Activated naive CD4-positive, alpha-beta T cell treated with anti-CD3 and anti-CD28 coated beads, Interleukin-2, amount 50 U/mL, for 72 hours (primary cell): ENCODE results near the gene EMILIN1. TPM values are rescaled to one million over a fixed set of nuclear protein-coding genes. Genes with fewer than 3 reads are reported as not detected.
"Not testable (repeated sequence)": the region's sequence is repeated elsewhere in the genome, so short reads cannot be mapped to it uniquely, and the experiment has no call there.

ENCODE experiments used
- ATAC-seq, 2 donors: fragments of 150-1000 bp; cut with Tn5 transposase; 2 replicates each; pipeline ENCODE4 v1.10.0; 2021; ENCODE audit warnings: mild to moderate bottlenecking in 2 of 2, moderate library complexity in 2 of 2
- DNase-seq, 2 donors: peaks; one replicate each; pipeline ENCODE4 v3.0.0; 2021 to 2022; ENCODE audit warnings: low spot score in 2 of 2
- H3K27ac Mint-ChIP-seq, 2 donors: one replicate each; pipeline ENCODE4 v1.8.0; 2022; ENCODE audit warnings: mild to moderate bottlenecking in 2 of 2, mixed read lengths in 2 of 2
- H3K36me3 Mint-ChIP-seq, 2 donors: one replicate each; pipeline ENCODE4 v1.8.0; 2022; ENCODE audit warnings: mixed read lengths in 2 of 2
- H3K9me3 Mint-ChIP-seq, 2 donors: one replicate each; pipeline ENCODE4 v1.8.0; 2022; ENCODE audit warnings: mixed read lengths in 2 of 2
- total RNA-seq, 2 donors: library from RNA; stranded (reverse); gene quantifications; one replicate each; pipeline ENCODE4 v1.2.3, GENCODE V29; 2022

EMILIN1 gene
- total RNA-seq, 2 donors from 2014 or later = 0.52 to 0.78 TPM

DNA sequence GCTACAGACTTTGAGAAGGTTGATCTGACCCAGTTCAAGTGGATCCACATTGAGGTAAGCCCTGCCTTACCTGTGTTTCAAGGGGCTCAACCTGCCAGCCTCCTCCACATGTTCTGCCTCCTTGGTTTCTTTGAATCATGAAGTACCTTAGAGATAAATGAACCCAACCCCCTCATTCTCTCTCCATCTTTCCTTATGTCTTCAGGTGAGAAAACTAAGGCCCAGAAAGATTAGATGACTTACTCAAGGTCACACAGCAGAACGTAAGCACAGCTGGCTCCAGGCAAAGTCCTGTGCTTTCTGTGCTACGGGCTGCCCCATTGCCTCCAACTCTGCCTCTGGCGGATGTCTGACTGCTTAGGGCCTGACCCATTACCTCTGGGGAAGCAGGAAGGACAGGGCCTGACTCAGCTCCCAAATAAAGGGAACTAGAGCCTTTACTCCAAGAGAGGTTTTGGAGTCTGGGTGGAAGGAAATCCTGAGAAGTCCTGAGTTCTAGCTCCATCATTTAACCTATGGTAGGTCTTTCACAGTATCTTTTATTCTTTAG, 18.4 kb downstream of the EMILIN1 start:
- no peak overlapping the region for H3K27ac Mint-ChIP-seq
- H3K9me3 Mint-ChIP-seq = no peaks in the 10 kb centered on the region
- ATAC-seq (no peak), DNase-seq (no peak)
- H3K36me3 Mint-ChIP-seq = no peaks in the 10 kb centered on the region

DNA sequence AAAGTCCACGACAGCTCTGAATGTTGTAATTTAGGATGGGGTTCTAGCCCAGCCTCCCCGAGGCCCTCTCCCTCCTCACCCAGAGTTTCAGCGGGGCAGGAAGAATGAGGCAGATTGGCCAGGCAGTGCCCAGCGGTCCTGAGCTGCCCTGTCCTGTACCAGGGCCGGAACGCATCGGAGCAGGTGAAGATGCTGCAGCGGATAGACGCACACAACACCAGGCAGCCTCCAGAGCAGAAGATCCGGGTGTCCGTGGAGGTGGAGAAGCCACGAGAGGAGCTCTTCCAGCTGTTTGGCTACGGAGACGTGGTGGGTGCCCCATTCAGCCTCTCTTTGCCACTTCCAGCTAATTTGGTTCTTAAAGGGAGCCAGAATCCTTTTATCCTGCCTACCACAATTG, 18.9 kb downstream of the EMILIN1 start:
- no peaks in the 10 kb centered on the region for H3K9me3 Mint-ChIP-seq

DNA sequence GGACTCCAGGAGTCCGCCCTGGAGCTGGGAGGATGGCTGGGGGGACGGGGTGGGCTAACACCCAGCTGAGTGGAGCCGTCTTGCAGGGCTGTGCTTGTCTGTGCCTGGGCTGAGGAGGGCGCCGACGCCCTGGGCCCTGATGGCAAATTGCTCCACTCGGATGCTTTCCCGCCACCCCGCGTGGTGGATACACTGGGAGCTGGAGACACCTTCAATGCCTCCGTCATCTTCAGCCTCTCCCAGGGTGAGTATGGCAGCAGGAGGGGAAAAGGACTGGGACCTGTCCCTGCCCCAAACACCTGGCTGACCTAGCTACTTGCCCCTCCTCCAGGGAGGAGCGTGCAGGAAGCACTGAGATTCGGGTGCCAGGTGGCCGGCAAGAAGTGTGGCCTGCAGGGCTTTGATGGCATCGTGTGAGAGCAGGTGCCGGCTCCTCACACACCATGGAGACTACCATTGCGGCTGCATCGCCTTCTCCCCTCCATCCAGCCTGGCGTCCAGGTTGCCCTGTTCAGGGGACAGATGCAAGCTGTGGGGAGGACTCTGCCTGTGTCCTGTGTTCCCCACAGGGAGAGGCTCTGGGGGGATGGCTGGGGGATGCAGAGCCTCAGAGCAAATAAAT, 21.0 kb downstream of the EMILIN1 start:
- Mint-ChIP-seq H3K9me3 (no peaks in the 10 kb centered on the region), H3K36me3 (no peaks in the 10 kb centered on the region), H3K27ac (no peak overlapping the region)
- ATAC-seq (no peak), DNase-seq (no peak)

More for the DNA sequence above, 18.9 kb downstream of the EMILIN1 start:
- Mint-ChIP-seq H3K36me3 (no peaks in the 10 kb centered on the region), H3K27ac (no peak overlapping the region)
- DNase-seq = no peak
- ATAC-seq = no peak

DNA sequence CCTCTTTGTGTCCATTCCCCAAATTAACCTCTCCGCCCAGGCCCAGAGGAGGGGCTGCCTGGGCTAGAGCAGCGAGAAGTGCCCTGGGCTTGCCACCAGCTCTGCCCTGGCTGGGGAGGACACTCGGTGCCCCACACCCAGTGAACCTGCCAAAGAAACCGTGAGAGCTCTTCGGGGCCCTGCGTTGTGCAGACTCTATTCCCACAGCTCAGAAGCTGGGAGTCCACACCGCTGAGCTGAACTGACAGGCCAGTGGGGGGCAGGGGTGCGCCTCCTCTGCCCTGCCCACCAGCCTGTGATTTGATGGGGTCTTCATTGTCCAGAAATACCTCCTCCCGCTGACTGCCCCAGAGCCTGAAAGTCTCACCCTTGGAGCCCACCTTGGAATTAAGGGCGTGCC, 21.6 kb downstream of the EMILIN1 start:
- Mint-ChIP-seq H3K36me3 (no peaks in the 10 kb centered on the region), H3K9me3 (no peaks in the 10 kb centered on the region), H3K27ac (peak overlapping the region in 1 of 2 donors; percentile 22)
- ATAC-seq (no peak), DNase-seq (no peak)

DNA sequence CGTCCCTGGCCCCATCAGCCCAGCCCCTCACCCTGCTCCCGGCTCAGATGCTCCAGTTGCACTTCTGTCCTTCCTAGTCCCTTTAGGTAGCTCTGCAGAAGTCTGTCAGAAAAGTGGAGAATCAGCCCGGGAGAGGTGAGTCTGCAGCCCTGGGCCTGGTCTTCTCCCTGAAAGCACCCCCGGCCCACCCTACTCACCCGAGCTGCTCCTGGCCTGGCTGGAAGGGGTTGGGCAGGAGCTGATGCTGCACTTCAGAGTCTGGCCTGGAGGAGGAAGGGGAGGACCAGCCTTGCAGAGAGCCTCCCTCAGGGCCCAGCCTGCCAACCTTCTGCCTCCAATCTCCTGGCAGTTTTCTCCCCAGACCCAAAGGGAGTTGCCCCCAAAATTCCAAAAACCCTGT, 23.9 kb downstream of the EMILIN1 start:
- H3K36me3 Mint-ChIP-seq = no peaks in the 10 kb centered on the region
- H3K27ac Mint-ChIP-seq = peak overlapping the region in 1 of 2 donors; percentile 33
- no peaks in the 10 kb centered on the region for H3K9me3 Mint-ChIP-seq
- DNase-seq = no peak
- ATAC-seq = no peak

DNA sequence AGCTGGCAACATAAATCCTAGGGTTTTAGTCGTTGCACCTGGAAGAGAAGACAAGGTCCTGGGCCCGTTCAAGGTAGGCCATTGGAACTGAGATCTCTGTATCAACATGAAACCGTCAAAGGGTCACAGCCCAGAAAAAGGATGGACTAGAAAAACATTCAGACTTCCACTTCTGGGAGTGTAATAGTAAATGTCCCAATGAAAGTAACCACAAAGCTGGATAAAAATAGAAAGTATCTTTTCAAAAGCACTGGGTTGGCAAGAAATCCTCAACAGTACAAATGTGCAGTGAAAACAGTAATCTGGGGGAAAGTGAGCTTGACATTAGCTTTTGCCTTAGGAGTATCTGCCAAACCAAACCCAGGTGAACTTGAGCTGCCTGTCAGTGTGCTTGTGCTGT, 27.6 kb downstream of the EMILIN1 start:
- no peak for ATAC-seq
- no peak for DNase-seq
- Mint-ChIP-seq H3K36me3 (no peaks in the 10 kb centered on the region), H3K9me3 (no peaks in the 10 kb centered on the region), H3K27ac (no peak overlapping the region)

DNA sequence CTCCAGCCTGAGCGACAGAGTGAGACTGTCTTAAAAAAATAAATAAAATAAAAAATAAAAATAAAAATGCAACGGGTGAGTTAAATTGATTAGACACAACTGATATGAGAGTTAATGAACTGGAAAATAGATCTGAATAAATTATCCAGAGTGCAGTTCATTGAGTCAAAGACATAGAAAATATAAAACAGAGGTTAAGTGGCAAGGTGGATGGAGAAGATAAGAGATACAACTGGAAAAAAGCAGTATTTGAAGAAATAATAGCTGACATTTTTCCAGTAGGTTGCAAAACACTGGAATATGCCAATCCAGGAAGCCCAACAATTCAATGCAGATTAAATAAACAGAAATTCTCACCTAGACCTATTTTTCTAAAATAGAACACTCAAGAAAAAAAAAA, 29.8 kb downstream of the EMILIN1 start:
- Mint-ChIP-seq H3K36me3 (no peaks in the 10 kb centered on the region), H3K27ac (no peak overlapping the region), H3K9me3 (no peaks in the 10 kb centered on the region)
- DNase-seq (no peak), ATAC-seq (no peak)

DNA sequence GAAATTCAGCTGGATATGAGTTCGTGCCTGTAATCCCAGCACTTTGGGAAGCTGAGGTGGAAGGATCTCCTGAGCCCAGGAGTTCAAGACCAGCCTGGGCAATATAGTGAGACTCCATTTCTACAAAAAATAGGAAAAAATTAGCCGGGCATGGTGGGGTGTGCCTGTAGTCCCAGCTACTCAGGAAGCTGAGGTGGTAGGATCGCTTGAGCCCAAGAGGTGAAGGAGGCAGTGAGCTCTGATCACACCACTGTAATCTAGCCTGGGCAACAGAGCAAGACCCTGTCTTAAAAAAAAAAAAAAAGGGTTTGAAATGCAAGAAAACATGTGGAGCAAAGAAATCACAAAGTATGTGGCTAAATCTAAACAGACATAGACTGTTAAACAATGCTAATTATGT, 30.7 kb downstream of the EMILIN1 start:
- H3K27ac Mint-ChIP-seq = no peak overlapping the region
- DNase-seq = no peak

DNA sequence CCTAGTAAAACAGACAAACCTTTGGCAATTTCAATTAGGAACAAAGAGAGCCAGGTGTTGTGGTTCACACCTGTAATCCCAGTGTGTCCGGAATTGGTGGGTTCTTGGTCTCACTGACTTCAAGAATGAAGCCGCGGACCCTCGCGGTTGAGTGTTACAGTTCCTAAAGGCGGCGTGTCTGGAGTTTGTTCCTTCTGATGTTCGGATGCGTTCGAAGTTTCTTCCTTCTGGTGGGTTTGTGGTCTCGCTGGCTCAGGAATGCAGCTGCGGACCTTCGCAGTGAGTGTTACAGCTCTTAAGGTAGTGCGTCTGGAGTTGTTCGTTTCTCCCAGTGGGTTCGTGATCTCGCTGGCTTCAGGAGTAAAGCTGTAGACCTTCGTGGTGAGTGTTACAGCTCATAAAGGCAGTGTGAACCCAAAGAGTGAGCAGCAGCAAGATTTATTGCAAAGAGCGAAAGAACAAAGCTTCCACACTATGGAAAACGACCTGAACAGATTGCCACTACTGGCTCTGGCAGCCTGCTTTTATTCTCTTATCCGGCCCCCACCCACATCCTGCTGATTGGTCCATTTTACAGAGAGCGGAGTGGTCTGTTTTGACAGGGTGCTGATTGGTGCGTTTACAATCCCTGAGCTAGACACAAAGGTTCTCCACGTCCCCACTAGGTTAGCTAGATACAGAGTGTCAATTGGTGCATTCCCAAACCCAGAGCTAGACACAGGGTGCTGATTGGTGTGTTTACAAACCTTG, 32.4 kb downstream of the EMILIN1 start:
- H3K9me3 Mint-ChIP-seq, H3K27ac Mint-ChIP-seq, ATAC-seq, H3K36me3 Mint-ChIP-seq, DNase-seq: not testable (repeated sequence)

More for the DNA sequence above, 30.7 kb downstream of the EMILIN1 start:
- Mint-ChIP-seq H3K36me3 (no peaks in the 10 kb centered on the region), H3K9me3 (no peaks in the 10 kb centered on the region)
- ATAC-seq = no peak

DNA sequence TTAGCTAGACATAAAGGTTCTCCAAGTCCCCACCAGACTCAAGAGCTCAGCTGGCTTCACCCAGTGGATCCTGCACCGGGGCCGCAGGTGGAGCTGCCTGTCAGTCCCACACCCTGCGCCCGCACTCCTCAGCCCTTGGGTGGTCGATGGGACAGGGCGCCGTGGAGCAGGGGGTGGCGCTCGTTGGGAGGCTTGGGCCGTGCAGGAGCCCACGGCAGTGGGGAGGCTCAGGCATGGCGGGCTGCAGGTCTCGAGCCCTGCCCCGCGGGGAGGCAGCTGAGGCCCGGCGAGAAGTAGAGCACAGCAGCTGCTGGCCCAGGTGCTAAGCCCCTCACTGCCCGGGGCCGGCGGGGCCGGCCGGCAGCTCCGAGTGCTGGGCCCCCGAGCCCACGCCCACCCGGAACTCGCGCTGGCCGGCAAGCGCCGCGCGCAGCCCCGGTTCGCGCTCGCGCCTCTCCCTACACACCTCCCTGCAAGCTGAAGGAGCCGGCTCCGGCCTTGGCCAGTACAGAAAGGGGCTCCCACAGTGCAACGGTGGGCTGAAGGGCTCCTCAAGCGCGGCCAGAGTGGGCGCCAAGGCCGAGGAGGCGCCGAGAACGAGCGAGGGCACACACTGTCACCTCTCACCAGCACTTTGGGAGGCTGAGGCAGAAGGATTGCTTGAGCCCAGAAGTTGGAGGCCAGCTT, 33.1 kb downstream of the EMILIN1 start:
- ATAC-seq, DNase-seq, H3K27ac Mint-ChIP-seq, H3K9me3 Mint-ChIP-seq, H3K36me3 Mint-ChIP-seq: not testable (repeated sequence)

DNA sequence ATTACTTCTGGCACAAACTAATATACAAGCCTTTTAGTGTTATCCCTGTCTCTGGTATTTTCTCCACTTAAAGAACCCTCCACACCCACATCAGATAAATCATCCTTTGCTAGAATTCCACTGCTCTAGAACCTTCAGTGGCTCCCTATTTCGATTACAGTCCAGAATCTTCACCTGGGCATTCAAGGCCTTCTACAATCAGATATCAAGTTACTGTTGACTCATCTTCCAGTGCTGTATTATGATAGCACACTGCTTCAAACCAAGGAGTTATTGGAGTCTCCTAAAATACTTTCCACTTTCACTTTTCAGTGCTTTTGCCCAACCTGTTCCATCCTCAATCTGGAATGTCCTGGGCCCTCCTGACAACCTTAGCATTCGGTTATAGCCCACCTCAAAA, 37.1 kb downstream of the EMILIN1 start:
- ATAC-seq (no peak), DNase-seq (no peak)
- Mint-ChIP-seq H3K27ac (no peak overlapping the region), H3K9me3 (no peaks in the 10 kb centered on the region), H3K36me3 (peaks cover 6% of the 10 kb centered on the region in 2 donors)

DNA sequence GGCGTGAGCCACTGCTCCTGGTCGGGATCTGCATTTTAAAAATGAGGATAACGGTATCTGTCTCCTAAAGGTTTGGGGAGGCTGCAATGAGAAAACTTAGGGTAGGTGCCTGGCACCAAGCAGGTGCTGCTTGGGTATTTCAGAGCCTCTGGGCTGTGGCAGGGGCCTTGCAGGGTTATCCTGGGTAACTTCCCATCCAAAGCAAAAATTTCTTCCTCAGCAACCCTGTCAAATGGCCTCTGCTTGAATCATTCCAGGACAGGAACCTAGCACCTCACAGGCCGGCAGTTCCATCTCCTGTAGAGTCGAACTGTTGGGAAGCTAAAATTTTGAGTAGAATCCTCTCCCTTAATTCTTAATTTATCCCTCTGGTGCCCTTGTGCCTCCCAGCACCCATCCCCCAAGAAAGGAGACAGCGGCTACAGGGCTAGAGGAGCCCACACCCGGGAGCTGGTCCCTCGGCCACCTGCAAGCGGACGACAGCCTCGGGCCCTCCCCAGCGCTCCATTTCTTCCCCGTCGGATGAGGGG, 39.6 kb downstream of the EMILIN1 start:
- no peak overlapping the region for H3K27ac Mint-ChIP-seq
- no peak for ATAC-seq

DNA sequence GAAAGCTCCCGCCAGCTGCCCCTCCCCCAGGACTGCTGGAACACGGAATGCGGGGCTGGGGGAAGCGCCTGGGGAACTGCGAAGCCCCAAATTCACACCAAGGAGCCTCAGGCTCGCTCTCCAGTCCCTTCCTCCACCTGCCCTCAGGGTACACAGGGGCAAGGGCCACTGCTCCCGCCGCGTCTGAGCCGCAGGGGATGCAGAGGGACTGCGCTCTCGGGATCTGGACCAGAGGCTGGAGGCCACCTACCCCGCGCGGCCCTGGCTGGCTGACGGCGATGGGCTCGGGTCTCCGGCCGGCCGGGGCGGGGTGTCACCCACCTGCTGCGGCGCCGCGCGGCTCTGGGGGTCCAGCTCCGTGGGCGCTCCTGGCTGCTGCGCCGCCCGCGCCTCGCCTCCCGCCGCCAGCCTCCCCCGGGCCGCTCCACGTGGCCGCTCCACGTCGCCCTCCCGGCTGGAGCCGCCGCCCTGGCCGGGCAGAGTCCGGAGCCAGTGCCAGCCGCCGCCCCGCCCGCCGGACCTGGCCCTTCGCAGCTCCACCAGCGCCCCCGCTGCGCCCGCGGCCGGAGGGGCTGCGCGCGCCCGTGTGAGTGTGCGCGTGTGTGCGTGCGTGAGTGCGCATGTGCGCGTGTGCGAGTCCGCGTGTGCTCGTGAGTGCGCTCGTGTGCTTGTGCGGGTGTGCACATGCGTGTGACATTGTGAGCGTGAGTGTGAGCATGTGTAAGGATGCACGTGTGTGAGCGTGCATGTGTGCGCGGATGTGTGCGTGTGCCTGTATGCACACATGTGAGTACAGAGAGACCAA, 40.3 kb downstream of the EMILIN1 start, which contains the start of gene CGREF1:
TSS of gene CGREF1 (minus strand) at position 604 of the 805 bp plus-strand sequence. CDS start 14,762 bp downstream, outside the sequence.
- H3K9me3 Mint-ChIP-seq = no peaks in the 10 kb centered on the region
- H3K36me3 Mint-ChIP-seq = peaks cover 6% of the 10 kb centered on the region in 2 donors
- ATAC-seq = peak in 1 of 2 donors; percentile 47
- no peak within 1 kb of the TSS for H3K27ac Mint-ChIP-seq
- DNase-seq = peak in 1 of 2 donors; percentile 19

More for the DNA sequence above, 39.6 kb downstream of the EMILIN1 start:
- Mint-ChIP-seq H3K36me3 (peaks cover 6% of the 10 kb centered on the region in 2 donors), H3K9me3 (no peaks in the 10 kb centered on the region)
- DNase-seq = no peak

DNA sequence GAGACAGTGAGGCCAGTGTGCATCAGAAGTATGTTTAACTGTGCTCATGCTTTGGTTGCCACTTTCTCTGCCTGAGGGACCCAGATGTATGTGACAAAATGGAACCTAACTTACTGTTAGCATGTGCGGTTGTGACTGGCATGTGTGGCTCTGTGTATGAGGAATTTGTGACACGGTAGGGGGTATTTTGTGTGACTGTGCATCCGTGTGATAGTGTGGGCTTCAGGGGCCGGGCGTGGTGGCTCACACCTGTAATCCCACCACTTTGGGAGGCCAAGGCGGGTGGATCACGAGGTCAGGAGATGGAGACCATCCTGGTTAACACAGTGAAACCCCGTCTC, 40.9 kb downstream of the EMILIN1 start:
- DNase-seq, H3K36me3 Mint-ChIP-seq, ATAC-seq, H3K9me3 Mint-ChIP-seq, H3K27ac Mint-ChIP-seq: not testable (repeated sequence)

DNA sequence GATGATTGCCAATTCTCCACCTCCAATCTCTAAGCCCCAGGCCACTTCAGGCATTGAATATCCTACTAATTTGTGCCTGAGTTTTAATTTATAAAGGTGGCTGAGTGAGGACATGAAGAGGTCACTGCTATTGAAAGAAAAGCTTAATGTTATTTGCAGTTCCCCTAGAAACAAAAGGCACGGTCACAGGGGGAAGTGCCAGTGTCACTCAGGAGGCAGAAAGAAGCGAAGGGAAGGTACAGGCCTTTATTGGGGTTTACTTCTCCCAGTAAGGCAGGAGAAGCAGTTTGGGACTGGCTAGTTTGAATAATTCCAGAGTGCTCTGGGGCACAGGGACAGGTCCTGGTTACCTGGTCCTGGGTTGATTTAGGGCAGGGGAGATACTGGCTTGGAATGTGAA, 43.5 kb downstream of the EMILIN1 start:
- H3K9me3 Mint-ChIP-seq = no peaks in the 10 kb centered on the region
- H3K27ac Mint-ChIP-seq = no peak overlapping the region
- DNase-seq = no peak
- H3K36me3 Mint-ChIP-seq = peaks cover 6% of the 10 kb centered on the region in 2 donors
- ATAC-seq = no peak

DNA sequence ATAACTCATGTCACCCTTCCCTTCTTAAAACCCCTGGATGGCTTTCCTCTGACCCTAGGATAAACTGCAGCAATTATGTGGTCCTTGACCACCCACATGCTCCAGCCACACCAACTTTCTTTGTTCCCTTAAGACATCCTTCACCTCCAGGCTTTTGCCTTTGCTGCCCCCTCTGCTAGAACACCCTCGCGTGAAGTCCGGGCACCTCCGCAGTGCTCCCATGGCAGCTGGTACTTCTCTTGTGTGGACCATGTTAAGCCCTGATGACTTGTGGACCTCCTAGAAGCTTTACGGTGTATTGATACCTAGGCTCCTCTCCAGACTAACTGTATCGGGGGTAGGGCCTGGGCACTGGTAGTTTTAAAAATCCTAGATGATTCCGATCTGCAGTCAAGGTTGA, 44.4 kb downstream of the EMILIN1 start:
- no peak for DNase-seq
- Mint-ChIP-seq H3K9me3 (no peaks in the 10 kb centered on the region), H3K27ac (peak overlapping the region in 1 of 2 donors; percentile 35), H3K36me3 (peaks cover 4 to 6% of the 10 kb centered on the region in 2 donors)
- no peak for ATAC-seq
